ENCODE data around the gene NELFCD.
"Not testable (repeated sequence)": the region's sequence is repeated elsewhere in the genome, so short reads cannot be mapped to it uniquely, and the experiment has no call there.

The NELFCD gene

DNA sequence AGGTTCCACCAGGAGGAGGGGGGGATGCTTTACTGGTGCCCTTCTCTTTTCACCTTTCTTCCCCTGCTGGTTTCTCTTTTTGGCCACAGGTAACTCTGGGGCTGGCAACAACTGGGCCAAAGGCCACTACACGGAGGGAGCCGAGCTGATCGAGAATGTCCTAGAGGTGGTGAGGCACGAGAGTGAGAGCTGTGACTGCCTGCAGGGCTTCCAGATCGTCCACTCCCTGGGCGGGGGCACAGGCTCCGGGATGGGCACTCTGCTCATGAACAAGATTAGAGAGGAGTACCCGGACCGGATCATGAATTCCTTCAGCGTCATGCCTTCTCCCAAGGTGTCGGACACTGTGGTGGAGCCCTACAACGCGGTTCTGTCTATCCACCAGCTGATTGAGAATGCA, 42.6 kb downstream of the NELFCD start:
- no peak for FAIRE-seq
- no peak for DNase-seq (ENCODE audit: low spot score)

DNA sequence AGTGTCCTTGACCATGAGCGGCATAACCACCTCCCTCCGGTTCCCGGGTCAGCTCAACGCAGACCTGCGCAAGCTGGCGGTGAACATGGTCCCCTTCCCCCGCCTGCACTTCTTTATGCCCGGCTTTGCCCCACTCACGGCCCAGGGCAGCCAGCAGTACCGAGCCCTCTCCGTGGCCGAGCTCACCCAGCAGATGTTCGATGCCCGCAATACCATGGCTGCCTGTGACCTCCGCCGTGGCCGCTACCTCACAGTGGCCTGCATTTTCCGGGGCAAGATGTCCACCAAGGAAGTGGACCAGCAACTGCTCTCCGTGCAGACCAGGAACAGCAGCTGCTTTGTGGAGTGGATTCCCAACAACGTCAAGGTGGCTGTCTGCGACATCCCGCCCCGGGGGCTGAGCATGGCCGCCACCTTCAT, 43.1 kb downstream of the NELFCD start:
- DNase-seq (ENCODE audit: low spot score) = no peak
- FAIRE-seq = no peak

DNA sequence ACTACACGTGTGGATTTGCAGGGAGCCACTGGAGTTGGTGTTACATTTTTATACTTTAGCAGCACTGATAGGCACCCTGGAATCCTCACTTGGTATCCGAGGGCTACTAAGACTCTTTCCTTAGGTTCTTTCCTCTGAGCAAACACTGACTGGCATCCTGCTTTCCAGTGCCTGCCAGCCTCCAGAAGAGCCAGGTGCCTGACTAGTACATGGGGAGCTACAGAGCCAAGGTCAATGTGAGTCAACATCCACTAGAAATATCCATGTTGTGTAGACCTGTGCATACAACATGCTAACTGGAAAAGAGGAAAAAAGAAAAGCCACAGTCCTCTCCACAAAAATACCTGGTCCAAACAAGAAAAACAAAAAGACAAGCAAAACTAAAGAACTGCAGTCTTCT, 44.0 kb downstream of the NELFCD start:
- DNase-seq (ENCODE audit: low spot score) (no peak), FAIRE-seq (no peak)

DNA sequence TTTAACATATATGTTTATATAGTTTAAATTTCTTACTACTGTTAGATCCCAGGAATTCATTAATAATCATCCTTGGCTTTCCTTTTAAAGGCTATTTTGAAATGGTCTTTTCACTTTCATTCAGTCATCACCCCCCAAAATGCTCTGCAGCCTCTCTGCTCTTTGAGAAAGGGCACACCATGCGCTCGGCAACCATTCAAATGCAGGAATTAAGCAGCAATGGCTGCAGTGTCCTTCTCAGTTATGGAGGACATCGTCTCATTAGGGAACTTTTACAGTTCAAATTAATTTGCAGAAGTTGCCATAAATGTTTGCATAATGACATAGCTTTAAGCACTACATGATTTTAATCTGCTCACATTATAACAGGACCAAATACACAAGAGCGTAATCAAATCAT, 44.5 kb downstream of the NELFCD start:
- no peak for FAIRE-seq
- DNase-seq (ENCODE audit: low spot score) = no peak

DNA sequence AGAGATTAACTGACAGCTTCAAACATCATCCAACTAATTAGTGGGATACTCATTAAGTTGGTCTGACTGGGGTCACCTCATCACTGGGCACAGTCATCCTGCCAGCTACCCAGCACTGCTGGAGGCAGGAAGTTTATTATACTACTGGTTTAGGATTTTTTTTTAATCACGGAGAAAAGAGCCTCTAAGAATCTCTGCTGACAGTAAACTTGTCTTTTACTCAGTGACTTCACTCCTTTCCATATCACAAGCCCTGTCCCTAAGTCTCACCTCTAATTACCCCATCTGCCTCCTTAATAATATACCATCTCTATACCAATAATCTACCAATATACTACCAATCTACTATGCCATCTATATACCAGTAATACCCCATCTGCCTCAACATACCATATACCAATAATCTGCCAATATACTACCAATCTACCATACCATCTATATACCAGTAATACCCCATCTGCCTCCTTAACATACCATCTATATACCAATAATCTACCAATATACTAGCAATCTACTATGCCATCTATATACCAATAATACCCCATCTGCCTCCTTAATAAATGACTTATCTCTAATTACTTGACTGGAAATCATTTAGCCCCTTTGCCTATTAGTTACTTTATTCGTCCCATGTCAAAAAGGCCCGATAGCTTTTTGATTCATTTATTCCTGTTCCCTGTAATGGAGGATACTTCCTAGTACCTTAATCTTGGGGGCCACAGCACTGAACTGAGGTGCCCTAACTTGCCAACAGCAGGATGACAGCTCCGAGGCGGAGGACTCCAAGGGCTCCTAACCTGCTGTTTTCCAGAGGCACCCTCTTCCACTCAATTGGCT, 46.1 kb downstream of the NELFCD start:
- FAIRE-seq = no peak

DNA sequence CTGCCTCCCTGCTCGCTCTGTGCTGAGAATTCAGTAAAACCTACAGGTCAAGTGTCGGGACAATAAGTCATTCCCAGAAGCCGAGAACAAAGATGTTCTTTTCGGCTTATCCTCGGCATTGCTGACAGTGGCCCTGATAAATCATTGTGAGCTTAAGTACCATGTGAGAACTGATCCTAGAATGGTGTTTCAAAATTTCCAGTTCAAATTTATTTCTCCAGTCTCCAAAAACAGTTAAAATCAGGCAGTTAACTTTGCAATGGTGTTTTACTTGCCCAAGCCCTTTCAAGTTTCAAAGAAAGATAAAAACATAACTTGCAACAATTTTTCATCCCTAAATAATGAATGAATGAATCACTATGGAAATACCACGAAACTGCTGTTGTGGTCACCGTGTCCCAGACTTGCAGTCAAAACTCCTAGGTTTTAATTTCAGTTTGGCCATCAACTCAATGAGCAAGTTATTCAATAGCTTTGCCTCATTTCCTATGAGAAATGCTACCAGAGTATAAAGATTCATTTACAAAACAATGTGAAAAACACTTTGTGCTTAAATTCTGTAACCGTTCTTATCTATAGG, 46.8 kb downstream of the NELFCD start:
- DNase-seq (ENCODE audit: low spot score) (no peak), FAIRE-seq (no peak)

More for the DNA sequence above, 46.1 kb downstream of the NELFCD start:
- no peak for DNase-seq (ENCODE audit: low spot score)

DNA sequence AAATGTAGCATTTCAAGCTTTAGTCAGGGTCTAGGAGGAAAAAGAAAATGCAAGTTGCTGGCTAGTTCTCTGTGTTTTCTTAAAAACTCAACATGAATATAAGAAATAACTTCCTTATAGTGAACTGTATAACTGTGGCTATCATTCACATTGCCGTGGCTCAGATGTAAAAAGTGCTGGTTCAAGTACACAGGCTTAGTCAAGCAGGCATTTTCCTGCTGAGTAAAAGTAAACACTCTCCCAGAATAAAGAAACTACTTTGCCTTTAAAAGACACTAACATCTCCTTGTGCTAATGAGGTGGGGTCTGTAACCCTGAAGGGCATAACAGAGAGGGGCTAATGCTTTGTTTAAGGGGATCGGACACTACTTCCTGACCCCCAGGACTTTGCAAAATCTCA, 47.8 kb downstream of the NELFCD start:
- FAIRE-seq = no peak

DNA sequence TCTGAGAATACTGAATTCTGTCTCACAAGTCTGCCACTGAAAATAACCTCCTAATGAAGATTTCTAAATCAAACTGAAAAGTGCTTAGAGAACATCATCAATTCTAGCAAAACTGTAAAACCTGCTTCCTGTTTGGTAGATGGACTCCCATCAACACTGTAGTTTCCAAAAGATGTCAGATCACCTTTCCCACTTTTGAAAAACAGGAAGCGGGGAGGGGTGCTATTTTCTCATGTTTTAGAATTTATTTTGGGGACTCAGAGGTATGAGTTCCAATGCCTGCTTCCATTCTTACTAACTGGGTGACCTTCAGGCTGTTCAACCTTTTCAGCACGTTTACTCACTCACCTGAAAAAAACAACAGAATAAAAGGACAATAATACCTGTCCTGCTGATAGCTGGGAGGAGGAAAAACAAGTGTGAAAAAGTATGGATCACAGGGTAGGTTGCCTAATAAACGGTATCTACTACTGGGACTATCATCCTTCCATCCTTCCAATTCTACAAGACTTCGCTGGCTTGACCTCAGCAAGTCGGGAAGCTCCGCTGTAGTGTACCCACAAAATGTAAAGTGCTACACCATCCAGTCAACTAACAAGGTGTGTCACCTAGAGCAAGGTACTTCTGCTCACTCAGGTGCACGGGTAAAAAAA, 50.0 kb downstream of the NELFCD start:
- DNase-seq (ENCODE audit: low spot score) = no peak
- FAIRE-seq = no peak

More for the DNA sequence above, 47.8 kb downstream of the NELFCD start:
- no peak for DNase-seq (ENCODE audit: low spot score)

DNA sequence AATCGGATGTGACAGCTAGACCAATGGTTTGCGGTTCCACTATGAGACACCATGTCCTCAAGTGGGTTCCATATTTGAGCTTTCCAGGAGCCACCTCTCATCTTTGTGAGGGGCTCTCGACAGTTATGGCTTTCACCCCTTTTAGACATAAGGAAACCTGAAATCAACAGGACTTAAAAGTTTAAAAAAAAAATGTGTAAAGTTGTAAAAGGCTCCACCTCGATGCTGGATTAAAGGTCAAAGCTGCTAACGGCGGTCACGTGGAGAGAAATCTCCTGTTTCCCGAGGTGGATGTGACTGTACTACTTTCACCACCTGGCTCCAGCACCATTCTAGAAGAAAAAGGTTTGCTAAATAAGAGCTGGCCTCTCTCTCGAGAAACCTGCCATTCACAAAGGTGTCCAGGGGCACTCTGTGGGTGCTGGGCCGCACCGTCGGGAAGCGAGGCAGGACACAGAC, 50.5 kb downstream of the NELFCD start:
- FAIRE-seq = no peak
- DNase-seq (ENCODE audit: low spot score) = no peak

DNA sequence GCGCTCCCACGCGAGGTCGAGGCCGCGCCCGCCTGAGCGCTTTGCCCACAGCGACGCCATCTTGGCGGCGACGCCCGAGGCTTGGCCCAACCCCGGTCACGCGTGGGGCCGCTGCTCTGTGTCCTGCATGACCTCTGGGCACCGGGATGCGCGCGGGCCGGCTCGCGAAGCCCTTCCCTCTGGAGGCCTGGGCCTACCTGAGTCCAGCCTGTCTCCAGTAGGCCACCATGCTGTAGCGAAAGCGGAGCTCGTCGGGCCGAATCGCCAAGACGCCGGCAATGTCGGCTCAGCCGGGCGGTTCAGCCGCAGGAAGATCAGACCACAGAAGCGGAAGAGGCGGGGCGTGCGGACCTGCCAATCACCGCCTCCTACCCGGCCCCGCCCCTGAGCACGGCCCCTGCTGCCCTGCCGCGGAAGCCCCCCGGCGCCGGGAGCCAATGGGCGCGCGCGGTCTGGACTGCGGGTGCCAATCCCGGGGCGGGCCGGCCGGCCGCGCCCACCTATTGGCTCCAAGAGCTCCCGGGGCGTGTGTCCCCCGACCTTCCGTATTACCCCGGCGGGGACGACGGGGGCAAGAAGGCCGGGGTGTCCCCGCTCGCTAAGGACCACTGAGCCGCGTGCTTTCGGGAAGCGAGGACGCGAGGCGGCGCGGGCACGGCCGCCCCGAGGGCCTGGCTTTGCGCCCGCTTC, 51.1 kb downstream of the NELFCD start, which contains the start of gene ATP5F1E:
Gene ATP5F1E, minus strand, starts transcription at position 313 of the 690 bp plus-strand sequence. Its CDS starts 84 bp downstream, at position 229.
- peak; percentile 100 for DNase-seq (ENCODE audit: low spot score)
- peak; percentile 78 for FAIRE-seq

DNA sequence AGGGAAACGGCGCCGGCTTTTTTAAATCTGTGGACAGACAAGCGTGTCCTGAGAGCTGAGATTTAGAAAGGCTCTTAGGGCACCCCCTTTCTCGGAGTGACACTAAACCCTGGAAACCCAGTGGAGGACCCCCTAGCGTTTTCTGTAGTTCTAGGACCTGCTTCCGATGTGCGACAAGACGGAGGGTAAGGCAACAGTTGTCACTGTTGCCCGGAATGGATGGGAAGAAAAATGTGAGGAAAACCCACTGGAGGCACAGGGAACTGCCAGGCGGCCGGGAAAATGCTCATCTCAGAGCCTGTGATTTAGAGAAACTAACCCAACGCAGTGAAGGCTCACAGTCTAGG, 51.6 kb downstream of the NELFCD start:
- DNase-seq (ENCODE audit: low spot score) (peak; percentile 65), FAIRE-seq (no peak)

DNA sequence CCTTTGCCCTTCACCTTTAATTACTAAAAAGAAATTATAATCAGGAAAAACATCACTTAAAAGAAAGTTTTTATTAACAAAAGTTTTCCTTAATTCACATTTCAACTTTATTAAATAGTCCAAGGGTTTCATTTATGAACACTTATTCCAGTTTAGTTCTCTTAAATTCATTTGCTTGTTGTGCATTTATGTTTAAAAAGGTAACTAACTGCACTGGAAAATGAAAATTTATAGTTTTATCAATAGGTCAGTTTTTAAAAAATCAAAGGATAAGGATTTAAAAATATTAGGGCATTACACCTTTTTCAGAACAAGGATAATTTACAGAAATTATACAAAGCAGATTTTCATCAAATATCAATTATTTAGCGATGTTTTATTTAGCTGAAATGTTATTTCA, 52.0 kb downstream of the NELFCD start:
- FAIRE-seq (no peak), DNase-seq (ENCODE audit: low spot score) (no peak)

DNA sequence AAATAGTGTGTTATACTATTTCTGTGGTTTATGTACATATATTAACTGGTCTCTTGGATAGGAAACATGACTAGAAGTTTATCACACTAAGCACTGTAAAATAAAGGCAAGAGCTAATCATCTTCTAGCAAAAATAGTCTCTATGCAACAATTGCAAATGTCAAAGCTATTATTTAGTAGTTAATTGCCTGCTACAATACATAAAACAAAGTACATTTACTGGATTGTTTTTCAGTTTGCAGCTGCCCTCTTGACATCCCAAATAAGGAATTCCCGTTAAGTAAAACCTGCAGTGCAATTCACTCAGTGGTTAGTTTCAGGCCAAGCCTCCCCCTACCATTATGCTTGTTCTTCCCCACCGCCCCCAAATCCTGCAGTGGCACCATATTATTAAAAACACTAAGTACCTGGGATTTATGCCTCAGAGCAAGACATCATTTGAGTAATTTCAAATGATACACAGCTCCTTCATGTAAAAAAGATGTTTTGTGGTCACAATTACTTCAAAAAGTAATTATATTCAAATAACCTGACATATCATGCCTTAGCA, 52.6 kb downstream of the NELFCD start:
- DNase-seq (ENCODE audit: low spot score) (no peak), FAIRE-seq (no peak)

DNA sequence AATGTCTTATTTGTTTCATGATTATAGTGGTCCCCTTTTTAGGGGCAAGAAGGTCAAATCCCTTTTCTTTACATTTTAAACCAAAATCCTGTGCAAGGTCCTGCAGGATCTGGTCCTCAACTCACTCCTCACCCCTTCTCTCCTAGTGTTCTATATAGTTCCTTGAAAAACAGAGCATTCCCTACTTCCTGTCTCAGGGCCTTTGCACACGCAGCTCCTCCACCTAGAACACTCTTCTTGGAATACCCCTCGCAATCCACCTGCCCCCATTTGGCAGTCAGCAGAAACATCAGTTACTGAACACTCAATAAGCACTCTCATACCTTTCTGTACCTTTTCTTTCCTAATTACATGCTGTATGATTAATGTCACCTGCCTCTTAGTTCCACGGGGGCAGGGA, 54.3 kb downstream of the NELFCD start:
- DNase-seq (ENCODE audit: low spot score) (no peak), FAIRE-seq (no peak)

DNA sequence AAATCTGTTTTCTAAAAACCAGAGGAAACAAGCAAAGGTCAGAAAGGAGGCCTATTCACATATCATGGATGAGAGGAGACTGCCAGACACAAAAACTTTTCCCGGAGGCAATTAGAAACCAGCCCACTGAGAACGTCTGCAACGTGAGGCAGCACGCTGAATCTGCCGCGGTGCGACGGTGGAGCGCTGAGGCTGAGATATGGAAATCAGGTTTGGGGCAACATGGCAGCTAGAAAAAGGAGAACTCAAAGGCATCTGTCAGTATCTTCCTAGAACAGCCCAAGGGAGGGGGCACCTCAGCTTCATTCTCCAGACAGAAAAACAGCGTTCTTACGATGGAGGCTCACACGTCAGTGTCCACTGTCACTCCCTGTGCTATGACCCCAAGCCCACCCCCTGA, 56.3 kb downstream of the NELFCD start:
- no peak for DNase-seq (ENCODE audit: low spot score)
- no peak for FAIRE-seq

DNA sequence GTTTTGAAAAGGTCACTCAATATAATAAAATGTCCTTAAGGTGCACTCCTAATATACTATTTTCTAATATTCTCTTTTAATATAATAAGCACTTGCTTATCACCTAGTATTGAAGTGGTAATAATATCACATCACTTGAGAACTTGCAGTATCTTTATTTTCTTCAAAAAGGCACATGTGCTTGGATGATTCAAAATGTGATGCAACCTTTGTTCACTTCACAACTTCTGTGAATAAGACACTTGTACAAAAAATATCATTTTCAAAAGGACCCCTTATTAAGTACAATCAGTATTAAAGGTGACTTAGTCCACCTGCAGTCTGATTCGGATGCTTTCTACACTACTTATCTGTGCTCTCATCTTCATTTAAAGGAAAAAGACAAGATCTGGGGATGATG, 58.2 kb downstream of the NELFCD start:
- DNase-seq (ENCODE audit: low spot score) = no peak
- no peak for FAIRE-seq

DNA sequence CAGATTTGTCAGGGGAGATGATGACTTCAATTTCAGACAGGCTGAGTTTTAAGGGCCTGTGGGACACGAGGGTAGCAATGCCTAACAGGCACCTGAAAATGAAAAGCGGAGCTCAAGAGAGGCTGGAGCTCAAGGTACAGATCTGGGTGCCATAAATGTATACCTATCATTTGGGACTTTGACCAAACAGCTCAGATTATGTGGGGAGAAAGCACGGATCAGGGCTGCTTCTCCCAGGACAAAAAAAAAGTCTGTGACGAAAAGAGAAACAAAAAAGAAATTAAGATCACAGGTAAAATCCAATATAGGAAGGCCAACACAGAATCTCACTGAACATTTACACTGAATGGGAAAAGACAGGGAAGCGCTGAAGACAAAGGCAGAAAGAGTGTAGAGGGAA, 59.6 kb downstream of the NELFCD start:
- FAIRE-seq = no peak

DNA sequence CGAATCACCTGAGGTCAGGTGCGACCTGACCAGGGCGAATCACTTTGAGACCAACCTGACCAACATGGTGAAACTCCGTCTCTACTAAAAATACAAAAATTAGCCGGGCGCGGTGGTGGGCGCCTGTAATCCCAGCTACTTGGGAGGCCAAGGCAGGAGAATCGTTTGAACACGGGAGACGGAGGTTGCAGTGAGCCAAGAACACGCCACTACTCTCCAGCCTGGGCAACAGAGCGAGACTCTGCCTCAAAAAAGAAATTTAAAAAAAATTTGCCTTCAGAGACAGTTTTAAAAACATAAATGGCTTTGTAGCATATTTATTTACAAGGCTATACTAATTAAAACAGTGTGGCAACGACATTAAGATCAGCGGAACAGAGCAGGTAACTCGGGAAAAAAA, 60.4 kb downstream of the NELFCD start:
- not testable (repeated sequence) for DNase-seq (ENCODE audit: low spot score); FAIRE-seq

More for the DNA sequence above, 59.6 kb downstream of the NELFCD start:
- no peak for DNase-seq (ENCODE audit: low spot score)

DNA sequence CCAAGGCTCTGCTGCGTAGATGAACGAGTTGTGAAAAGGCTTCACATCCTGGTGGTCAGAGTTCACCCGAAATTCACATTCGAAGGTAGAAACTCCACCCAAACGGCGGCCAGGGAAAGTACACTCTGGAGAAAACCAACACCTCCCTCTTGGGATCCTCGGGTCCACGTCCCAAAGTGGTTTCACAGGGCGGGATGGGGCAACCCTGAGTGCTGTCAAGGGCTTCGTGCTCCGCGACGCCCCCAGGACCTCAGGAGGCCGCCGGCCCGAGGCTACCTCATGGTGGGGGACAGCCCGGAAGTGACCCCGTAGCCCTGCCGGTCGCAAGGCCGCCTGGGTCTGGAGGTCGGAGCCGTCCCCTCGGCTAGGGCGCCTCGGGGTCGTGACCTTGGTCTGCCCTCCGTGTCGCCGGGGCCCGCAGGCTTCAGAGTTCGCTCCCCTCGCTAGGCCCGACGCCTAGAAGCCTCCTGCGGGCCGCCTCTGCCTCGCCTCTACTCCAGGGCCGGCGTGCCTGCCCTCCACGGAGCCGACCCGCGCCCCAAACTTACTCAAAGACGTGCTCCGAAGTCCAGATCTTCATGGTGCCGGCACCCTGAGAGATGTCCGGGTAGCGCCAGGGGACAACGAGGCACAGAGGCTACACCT, 61.2 kb downstream of the NELFCD start, which contains the start of gene PRELID3B:
Gene PRELID3B, minus strand, starts transcription at position 636 of the 645 bp plus-strand sequence. Its CDS starts 56 bp downstream, at position 580.
- no peak for DNase-seq (ENCODE audit: low spot score)
- FAIRE-seq = no peak

DNA sequence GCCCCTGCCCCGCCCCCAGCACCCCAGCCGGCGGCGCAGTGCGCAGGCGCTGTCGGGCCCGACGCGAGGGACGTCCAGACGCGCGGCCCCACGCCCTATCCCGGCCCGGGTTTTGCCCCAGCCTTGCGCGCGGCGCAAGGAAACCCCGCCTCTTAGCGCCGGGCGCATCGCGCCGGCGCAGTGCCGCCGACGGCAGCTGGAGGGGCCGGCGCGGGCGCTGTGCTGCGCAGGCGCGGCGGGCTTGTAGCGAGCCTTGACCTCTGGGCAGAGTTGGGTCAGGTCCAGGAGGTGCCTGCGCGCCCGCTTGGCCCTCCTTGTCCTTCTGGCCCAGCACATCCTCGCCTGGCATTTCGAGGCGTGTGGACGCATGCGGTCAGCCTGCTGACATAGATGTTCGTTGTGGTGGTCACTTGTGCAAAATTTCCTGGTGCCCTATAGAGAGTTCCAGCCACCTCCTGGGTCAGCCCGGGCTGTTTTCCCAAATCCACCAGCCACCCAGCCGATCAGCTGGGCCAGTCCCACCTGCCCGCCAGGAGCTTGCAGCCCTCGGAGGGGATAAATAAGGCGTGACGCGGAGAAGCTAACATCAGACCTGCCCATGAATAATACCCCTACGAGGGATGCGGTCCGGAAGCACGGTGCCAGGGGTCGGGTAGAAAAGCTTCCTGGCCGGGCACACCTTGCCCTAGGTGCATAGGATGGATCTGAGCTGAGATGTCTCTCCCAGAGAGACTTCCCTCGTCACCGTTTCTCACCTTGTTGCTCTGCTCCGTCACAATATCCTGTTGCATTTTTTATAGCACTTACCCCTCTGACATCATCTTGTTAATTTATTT, 62.0 kb downstream of the NELFCD start:
- DNase-seq (ENCODE audit: low spot score) = peak; percentile 100
- peak; percentile 69 for FAIRE-seq
